ENCODE results near the gene MAPK14.
"Not testable (repeated sequence)": the region's sequence is repeated elsewhere in the genome, so short reads cannot be mapped to it uniquely, and the experiment has no call there.

The MAPK14 gene

DNA sequence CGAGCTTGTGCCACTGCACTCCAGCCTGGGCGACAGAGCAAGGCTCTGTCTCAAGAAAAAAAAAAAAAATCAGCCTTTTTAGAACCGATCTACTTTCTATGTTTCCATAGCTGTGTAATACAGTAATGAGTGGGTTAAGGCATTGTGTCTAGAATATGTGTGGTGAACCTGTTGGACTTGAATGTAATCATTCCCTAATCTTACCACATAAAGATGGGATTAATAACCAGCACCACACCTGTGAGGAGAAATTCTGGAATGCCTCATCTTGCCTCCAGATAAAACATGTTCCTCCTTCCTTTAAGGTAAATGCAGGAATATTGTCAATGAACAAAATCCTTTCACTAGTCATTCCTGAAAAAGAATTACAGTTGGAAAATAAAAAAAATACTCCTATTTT, 43.7 kb downstream of the MAPK14 start:
- FAIRE-seq = no peak

DNA sequence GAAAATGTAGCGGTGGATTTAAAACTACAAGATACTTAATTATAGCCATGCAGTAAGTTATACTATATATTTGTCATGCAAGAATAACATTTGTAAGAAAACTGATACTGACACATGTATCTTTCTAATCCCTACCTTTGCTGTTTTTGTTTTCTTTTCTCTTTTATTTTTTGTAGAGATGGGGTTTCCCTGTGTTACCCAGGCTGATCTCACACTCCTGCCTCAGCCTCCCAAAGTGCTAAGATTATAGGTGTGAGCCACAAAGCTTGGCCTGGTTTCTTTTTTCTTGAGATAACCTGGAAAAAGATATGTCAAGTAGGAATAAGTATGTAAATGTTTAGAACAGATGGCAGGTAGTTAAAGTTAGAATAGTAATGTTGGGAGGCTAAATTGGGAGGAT, 44.1 kb downstream of the MAPK14 start:
- no peak for FAIRE-seq

DNA sequence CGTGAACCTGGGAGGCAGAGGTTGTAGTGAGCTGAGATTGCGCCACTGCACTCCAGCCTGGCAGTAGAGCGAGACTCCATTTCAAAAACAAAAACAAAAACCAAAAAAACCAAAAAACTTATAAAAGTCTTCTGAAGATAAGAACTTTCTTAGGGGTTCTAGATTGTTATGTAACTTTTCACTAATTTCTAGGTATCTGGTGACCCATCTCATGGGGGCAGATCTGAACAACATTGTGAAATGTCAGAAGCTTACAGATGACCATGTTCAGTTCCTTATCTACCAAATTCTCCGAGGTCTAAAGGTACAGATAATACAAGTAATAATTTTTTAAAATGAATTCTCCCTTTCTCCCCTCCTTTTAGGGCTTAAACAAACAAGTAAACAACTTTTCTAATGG, 45.1 kb downstream of the MAPK14 start:
- FAIRE-seq = no peak

DNA sequence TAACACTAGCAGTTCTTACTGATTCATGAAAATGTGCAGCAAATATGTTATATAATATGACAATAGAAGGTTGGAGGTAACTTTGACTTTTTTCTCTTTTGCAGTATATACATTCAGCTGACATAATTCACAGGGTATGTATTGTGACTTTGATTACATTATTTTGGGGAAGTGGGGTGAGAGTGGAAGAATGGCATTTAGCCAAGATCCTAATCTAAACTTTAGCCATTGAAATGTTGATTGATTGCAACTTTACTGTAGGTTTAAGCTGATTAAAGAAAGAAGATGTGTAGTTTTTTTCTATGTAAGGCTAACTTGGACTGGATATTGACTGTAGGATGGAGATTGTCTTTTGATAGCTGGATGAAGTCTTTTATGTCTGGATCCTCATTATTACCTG, 46.0 kb downstream of the MAPK14 start:
- FAIRE-seq = no peak

DNA sequence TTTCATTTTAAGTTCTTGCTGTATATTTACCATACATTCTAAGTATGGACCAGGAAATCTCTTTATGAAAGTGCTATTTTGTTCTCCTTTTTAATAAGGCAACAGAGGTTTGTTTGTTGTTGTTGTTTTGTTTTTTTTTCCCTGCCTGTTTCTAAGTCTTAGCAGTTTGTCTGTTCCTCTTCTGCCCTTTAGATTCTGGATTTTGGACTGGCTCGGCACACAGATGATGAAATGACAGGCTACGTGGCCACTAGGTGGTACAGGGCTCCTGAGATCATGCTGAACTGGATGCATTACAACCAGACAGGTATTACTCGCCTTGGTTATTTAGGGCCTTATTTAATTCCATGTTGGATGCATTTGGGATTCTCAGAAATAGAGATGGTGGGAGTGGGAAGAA, 48.0 kb downstream of the MAPK14 start:
- peak; percentile 80 for FAIRE-seq

DNA sequence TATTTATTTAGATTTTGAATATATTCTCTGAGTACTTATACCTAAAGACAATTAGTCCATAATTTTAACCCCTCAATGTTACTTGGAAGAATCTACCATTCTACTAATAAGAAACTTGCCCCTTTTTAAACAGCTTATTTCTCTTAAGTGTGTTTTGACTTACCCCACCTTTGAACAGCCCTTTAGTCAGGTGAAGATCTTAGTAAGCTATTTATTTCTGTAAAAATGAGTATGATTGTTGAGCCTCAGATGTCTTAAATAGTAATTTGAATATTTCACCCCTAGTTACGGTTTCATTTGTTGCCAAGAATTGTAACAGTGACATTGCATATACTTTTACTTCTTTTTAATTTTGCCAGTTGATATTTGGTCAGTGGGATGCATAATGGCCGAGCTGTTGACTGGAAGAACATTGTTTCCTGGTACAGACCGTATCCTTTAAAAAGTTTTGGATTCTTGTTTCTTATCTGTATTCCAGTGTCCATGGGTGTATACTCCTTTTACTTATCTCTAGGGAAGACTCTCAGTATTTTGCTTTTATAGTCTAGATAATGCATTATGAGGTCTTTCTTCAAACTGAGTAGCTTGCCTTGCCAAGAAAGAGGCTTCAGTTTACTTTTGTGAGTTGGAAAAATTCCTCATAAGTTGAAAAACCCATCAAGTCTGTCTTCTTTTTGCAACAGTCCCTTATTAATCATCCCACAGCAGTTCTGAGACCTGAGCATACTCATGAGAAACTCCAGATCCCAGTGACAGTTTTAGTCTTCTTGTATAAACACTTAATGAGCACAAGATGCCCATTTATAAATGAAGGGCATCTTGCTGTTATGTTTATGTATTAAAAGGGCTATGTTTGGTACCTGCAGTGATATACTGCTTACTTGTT, 48.8 kb downstream of the MAPK14 start:
- no peak for FAIRE-seq

DNA sequence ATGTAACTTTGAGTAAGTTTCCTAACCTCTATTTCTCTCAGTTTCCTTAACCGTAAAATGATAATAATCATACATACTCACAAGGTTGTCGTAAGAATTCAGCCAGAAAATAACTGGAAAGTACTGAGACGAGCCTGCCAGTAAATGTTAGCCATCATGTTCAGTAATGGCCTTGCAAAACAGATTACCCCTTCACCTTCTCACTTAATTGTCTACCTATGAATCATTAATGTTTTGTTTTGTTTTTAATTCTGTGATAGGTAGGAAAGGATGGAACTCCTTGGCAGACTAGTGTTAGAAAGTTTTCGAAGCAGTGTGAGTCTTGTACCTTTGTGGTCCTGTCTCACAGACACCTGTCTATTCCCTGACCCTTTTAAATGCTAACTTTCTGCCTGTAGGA, 50.6 kb downstream of the MAPK14 start:
- FAIRE-seq = peak; percentile 21

DNA sequence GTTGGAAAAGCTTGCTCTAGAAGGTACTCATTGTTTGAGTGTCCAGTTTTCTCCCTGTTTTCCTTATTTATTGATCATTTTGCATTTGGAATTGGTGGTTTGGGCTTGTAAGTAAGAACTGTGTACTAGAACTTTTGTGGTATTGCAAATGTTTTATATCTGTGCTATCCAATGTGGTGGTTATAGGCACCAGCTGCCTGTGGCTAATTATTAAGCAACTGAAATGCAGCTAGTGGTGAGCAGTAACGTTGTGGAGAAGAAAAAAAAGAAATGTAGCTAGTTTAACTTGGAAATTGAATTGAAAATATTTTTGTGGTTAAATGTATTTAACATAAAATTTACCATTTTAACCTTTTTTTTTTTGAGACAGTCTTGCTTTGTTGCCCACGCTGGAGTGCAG, 52.0 kb downstream of the MAPK14 start:
- no peak for FAIRE-seq

DNA sequence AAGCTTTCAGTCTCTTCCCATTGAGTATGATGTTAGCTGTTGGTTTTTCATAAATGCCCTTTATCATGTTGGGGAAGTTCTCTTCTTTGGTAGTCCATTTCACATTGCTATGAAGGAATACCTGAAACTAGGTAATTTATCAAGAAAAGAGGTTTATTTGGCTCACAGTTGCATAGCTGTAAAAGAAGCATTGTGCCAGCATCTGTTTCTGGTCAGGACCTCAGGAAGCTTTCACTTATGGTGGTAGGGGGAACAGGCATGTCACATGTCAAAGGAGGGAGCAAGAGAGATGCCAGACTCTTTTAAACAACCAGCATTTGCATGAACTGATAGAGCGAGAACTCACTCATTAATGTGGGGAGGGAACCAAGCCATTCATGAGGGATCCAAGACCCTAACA, 54.7 kb downstream of the MAPK14 start:
- no peak for FAIRE-seq

DNA sequence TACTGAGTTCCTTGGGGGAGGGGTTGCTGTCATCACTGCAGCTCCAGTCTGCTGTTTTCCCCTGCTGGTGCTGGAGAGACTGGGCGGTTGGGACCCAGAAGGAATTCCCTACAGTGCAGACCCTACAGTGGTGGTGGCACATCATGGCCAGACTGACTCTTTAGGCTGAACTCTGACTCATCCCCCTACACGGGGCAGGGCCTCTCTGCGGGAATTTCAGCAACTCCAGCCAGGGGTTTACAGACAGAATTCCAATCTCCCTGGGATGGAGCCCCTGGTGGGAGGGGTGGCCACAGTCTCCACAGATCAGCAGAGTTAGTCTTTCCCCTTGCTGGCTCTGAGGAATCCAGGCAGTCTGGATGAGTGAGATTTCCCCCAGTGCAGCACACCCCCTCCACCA, 55.8 kb downstream of the MAPK14 start:
- FAIRE-seq = no peak

DNA sequence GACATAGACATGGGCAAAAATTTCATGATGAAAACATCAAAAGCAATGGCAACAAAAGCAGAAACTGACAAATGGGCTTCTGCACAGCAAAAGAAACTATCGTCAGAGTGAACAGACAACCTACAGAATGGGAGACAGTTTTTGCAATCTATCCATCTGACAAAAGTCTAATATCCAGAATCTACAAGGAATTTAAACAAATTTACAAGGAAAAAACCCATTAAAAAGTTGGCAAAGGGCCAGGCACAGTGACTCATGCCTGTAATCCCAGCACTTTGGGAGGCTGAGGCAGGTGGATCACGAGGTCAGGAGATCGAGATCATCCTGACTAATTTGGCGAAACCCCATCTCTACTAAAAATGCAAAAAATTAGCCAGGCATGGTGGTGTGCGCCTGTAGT, 60.6 kb downstream of the MAPK14 start:
- not testable (repeated sequence) for FAIRE-seq

DNA sequence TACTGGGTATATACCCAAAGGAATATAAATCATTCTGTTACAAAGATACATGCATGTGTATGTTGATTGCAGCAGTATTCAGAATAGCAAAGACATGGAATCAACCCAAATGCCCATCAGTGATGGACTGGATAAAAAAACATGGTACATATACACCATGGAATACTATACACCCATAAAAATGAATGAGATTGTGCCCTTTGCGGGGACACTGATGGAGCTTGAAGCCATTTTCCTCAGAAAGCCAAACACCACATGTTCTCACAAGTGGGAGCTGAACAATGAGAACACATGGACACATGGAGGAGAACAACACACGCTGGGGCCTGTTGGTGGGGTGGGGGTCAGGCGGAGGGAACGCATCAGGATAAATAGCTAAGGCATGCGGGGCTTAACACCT, 61.4 kb downstream of the MAPK14 start:
- FAIRE-seq = no peak

DNA sequence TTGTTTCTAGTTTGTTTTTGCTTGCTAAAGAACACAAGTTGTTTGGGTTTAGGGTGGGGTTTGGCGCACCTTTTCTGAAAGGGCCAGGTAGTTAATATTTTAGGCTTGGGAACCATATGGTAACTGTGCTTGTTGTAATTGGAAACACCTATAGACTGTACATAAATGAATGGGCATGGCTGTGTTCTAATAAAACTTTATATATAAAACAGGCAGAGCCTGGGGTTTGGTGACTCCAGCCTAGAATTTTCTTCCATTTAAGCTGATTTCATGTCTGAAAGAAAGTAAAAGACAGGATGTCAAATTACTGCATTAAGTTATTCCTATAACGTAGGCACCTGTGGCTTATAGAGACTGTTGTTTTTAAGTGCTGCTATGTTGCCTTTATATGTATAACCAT, 66.6 kb downstream of the MAPK14 start:
- FAIRE-seq = no peak

DNA sequence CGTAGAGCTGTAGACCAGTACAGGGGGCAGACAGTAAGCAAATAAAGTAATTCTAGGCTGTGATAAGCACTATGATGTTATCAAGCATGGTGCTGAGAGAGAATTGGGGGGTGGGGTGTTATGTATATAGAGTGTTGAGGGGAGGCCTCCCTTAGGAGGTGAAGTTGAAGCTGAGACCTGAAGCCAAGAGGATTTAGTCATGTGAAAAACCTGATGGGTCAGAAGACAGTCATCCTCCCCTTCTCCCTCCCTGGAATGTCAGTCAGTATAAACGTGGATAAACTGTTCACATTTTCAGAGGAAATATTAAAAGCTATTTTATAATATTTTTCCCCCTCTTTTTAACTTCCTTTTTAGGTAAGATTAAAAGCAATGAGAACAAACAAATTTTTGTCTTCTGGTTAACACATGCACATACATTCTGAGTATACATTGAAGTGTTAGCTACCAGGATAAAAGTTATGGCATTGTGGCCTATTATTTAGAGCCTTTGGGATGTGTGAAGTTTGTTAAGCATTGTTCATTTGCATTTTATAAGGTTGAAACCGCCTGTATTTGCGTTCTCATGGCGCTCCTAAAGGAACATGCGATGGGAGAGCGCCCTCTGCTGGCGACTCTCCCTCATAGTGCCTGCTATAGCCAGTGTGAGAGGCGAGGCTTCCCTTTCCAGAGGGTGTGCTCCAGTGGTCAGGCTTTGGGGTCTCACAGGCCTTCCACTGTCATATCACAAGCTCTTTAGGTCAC, 67.3 kb downstream of the MAPK14 start:
- peak; percentile 65 for FAIRE-seq

DNA sequence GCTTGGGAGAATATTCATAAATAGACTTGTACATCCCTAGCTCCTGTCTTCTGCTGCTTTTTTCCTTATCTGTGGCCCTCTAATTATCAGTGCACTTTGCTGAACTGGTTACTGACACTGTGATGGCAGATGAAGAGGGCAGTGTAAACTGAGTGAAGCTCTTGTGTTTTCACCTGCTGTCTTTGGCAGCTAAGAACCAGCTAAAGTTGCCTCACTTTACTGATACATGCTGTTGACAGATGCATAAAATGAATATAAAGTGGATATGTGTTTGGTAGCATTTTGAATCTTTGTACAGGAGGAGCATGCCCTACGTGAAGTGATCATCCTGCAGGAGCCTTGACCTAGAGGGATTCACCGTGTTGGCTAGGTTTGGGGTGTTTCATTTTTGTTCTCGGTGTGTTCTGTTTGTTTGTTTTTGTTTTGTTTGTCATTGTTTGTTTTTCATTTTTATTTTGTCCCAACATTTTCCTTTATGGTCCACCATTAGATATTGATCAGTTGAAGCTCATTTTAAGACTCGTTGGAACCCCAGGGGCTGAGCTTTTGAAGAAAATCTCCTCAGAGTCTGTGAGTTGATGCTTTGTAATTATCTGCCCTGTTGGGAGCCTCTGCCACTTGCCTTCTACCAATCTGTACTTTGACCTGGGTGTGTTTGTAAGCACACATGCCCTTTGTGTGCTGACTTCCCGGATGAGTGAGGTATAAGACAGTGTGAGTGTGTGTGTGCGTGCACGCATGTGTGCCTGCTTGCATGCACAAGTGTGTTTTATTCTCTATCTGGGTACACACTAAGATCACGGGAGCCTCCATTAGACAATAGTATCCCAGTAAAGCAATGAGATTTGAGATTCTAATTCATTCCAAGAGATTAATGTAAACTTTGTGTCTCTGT, 68.1 kb downstream of the MAPK14 start:
- FAIRE-seq = no peak

DNA sequence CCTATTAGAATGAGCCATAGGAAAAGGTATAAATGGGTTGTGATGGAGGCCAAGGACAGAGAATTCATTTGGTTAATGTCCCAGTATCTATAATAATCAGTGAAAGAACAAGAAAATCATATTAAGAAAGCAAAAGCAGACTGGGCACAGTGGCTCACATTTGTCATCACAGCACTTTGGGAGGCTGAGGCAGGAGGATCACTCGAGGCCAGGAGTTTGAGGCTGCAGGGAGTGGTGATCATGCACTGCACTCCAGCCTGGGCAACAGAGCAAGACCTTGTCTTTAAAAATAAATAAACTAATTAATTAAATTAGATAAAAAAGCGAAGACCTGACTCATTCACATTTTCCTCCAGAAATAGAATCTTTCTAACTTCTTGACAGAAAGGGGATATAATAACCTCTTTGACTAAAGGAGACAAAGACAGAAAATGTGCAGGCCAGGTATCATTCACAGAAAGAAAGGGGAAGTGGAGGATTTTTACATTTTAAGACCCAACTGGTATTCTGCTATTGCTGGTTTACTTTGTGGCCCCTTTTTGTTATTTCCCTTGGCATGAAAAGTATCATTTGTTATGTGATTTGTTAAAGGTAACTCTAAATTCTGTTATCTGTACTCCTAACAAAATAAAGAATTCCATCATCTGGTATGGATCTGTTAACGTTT, 70.8 kb downstream of the MAPK14 start:
- FAIRE-seq = no peak

DNA sequence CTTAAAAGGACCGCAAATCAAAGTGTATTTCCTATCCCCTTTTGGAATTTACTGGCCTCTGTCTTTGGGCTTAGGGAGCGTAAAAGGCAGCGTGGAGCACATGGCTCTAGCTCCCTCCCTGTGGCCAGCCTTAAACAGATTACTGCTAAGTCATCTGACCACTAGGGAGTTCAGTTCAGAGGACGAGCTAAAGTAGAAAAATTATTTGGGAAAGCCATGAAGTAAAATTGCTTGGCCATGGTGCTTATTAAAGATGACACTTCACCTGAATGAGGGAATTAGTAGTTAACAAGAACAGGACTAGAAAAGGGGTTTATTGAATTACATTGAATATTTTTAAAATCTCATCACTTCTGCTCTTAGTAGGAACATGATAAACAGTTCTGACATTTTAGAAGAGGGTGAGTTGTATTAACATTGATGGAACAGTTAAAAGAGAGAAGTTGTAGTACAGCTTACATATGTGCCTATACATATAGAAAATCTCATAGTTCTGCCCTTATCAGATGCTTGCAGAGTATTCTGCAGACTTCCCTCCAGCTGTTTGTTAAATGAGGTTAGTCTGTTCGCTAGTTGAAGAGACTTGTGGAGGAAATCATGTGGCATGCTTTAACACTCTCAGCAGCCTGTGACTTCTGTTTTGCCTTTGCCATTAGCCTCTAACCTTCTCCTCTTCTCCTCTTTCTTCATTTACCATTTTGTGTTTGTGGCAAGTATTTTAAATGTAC, 71.5 kb downstream of the MAPK14 start:
- FAIRE-seq = no peak

DNA sequence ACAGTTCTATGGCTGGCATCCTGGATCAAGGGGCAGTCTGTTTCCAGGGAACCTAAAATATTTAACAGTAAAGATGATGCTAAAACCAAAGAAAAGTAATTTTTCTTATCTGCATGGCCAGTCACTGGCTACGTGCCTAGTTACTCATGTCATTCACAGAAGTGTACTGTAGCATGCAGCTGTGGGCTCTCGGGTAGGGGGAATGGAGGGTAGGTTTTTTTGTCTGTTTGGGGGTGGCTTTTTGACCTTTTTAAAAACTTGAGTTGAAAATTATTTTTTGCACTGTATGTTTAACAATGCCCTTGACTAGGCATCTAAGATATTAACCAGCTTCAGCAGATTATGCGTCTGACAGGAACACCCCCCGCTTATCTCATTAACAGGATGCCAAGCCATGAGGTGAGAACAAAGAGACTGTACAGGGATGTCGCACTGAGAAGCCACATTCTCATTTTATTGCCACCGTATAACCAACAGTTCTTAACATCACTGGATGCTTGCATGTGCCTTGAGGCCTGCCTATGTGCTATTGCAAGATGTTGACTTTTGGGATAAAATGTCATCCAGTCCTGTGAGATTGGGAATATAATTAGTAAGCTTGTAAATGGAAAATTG, 72.4 kb downstream of the MAPK14 start:
- no peak for FAIRE-seq

DNA sequence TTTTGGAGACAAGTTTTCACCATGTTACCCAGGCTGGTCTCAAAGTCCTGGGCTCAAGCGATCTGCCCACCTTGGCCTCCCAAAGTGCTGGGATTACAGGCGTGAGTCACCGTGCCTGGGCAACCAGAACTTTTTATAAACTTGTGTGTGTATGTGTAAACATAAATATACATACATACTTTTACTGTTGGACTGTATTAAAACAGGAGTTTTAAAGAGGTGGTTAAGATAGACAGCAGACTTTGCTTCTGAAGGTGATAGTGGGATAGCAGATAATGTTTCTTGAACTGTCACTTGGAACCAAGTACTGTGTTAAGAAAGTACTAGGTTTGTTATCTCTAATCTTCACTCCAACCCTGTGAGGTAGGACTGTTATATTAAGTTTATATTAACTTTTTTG, 74.1 kb downstream of the MAPK14 start:
- FAIRE-seq = no peak

DNA sequence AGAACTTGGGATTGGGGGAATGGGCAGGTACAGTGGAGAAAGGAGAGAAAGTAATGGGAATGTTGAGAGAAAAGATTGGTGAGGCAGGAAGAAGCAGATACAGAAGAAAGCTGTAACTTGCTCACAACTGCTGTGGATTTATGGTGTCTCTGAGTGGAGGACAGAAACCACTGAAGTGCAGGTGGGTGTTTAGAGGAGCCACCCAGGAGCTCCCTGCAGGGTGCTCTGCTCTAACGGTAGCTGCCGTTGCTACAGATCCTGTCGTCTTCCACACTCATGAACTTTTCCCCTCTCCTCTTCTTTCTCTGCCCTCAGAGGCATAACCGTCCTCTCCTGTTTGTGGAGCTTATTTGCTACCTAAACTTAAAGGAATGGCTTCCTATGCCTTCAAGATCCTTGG, 75.2 kb downstream of the MAPK14 start:
- no peak for FAIRE-seq

DNA sequence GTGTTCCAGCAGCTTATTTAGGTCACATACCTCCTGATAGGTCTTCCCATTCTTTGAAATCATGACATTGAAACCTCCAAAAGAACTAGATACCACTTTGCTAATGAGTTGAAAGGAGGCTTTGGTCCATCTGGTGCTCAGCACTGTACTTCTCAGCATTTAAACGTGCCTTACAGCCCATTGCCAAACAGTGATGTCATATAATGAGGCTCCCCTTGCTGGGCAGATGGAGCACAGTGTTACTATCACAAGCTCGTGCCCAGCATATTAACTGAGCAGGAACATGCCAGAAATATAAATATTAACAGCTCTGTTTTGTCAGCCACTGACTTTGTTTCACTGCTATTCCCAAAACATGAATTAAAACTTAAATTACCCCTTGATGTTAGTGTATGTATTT, 77.2 kb downstream of the MAPK14 start:
- FAIRE-seq = peak; percentile 82

DNA sequence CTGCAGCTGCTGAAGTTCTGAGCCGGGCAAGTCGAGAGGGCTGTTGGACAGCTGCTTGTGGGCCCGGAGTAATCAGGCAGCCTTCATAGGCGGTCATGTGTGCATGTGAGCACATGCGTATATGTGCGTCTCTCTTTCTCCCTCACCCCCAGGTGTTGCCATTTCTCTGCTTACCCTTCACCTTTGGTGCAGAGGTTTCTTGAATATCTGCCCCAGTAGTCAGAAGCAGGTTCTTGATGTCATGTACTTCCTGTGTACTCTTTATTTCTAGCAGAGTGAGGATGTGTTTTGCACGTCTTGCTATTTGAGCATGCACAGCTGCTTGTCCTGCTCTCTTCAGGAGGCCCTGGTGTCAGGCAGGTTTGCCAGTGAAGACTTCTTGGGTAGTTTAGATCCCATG, 81.5 kb downstream of the MAPK14 start:
- FAIRE-seq = no peak

Data from islet of Langerhans (tissue), 1 donor.